ENCODE data around the gene METTL26. TPM values are rescaled to one million over a fixed set of nuclear protein-coding genes. Genes with fewer than 3 reads are reported as not detected.

METTL26 gene
- total and polyA plus RNA-seq, 4 donors: 26.3 to 69.1 (median 41.4) TPM

DNA sequence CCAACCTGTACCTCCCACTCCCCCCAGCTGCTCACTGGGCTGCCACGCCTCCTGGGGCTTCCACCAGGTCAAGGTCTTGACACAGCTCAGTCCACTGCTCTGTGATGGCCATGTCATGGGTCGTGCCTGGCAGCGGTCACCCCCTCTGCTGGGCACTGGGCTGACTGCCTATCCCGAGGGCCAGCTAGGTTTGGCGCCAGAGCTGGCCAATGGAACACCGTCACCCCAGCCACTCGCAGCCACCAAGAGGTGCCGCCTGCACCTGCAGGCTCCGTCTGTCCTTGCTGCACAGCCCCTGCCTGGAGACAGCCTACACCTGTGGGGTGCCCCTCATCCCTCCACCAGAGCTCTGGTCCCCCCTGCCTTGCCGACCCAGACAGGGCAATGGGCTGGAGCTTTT is 50.8 kb downstream of the METTL26 start:
- Histone ChIP-seq H3K36me3 (ENCODE audit: control insufficient read depth in 4 of 4, insufficient read depth in 3 of 4, low read depth in 1 of 4, low read length in 3 of 4) (no peaks in the 10 kb centered on the region), H3K9ac (ENCODE audit: low read depth in 1 of 2, low read length in 2 of 2) (no peak overlapping the region), H3K27me3 (ENCODE audit: control insufficient read depth in 4 of 4, insufficient read depth in 4 of 4, low read length in 3 of 4) (no peaks in the 10 kb centered on the region), H3K9me3 (ENCODE audit: control insufficient read depth in 4 of 4, low read length in 3 of 4) (no peaks in the 10 kb centered on the region), H3K4me1 (ENCODE audit: control insufficient read depth in 4 of 4, insufficient read depth in 4 of 4, low read length in 3 of 4) (peaks cover 14 to 50% (median 38%) of the 10 kb centered on the region in 4 donors), H3K27ac (ENCODE audit: low read depth in 1 of 2, low read length in 2 of 2) (no peak overlapping the region), H3K4me3 (ENCODE audit: low read depth in 1 of 3, low read length in 3 of 3) (no peak overlapping the region)
- peak; percentile 50 to 61 for TF ChIP-seq RXRA (IDR thresholded peaks at IDR 0.05)
- TF ChIP-seq RAD21 (IDR thresholded peaks at IDR 0.05): peak in 1 of 2 donors; percentile 54
- TF ChIP-seq YY1 (IDR thresholded peaks at IDR 0.05): no peak
- peak; percentile 61 to 76 for TF ChIP-seq HNF4A (conservative IDR thresholded peaks at IDR 0.05)
- no peak for TF ChIP-seq GABPA (IDR thresholded peaks at IDR 0.05 in 1 of 2, conservative IDR thresholded peaks at IDR 0.05 in 1 of 2)
- TF ChIP-seq, protein P1, sequence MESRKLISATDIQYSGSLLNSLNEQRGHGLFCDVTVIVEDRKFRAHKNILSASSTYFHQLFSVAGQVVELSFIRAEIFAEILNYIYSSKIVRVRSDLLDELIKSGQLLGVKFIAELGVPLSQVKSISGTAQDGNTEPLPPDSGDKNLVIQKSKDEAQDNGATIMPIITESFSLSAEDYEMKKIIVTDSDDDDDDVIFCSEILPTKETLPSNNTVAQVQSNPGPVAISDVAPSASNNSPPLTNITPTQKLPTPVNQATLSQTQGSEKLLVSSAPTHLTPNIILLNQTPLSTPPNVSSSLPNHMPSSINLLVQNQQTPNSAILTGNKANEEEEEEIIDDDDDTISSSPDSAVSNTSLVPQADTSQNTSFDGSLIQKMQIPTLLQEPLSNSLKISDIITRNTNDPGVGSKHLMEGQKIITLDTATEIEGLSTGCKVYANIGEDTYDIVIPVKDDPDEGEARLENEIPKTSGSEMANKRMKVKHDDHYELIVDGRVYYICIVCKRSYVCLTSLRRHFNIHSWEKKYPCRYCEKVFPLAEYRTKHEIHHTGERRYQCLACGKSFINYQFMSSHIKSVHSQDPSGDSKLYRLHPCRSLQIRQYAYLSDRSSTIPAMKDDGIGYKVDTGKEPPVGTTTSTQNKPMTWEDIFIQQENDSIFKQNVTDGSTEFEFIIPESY (IDR thresholded peaks at IDR 0.05): no peak
- TF ChIP-seq, protein P2, sequence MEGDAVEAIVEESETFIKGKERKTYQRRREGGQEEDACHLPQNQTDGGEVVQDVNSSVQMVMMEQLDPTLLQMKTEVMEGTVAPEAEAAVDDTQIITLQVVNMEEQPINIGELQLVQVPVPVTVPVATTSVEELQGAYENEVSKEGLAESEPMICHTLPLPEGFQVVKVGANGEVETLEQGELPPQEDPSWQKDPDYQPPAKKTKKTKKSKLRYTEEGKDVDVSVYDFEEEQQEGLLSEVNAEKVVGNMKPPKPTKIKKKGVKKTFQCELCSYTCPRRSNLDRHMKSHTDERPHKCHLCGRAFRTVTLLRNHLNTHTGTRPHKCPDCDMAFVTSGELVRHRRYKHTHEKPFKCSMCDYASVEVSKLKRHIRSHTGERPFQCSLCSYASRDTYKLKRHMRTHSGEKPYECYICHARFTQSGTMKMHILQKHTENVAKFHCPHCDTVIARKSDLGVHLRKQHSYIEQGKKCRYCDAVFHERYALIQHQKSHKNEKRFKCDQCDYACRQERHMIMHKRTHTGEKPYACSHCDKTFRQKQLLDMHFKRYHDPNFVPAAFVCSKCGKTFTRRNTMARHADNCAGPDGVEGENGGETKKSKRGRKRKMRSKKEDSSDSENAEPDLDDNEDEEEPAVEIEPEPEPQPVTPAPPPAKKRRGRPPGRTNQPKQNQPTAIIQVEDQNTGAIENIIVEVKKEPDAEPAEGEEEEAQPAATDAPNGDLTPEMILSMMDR (IDR thresholded peaks at IDR 0.05; ENCODE audit: low read depth, low read length, missing input control): peak; percentile 32
- no peak for TF ChIP-seq FOXA2 (IDR thresholded peaks at IDR 0.05)
- no peak for DNase-seq (ENCODE audit: low spot score)
- WGBS: 11% methylated on average over 10 of the region's 10 CpGs

Other genes with a start within 250 kb of the METTL26 start
- 10 to 100 TPM; 39.2 to 91.4 TPM for gene NME4, start 239.1 kb downstream of the METTL26 start, total RNA-seq
- gene NME4, start 239.1 kb downstream of the METTL26 start, polyA plus RNA-seq: 100 to 1,000 TPM in 1 of 2 donors, 10 to 100 TPM in 1; 76.4 to 118 TPM
- gene DECR2, start 234.4 kb downstream of the METTL26 start, total RNA-seq: 100 to 1,000 TPM in 1 of 2 donors, 10 to 100 TPM in 1; 42.2 to 119 TPM
- gene DECR2, start 234.4 kb downstream of the METTL26 start, polyA plus RNA-seq: 100 to 1,000 TPM; 133 to 210 TPM
- 10 to 100 TPM in 1 of 2 donors, 1 to 10 TPM in 1; 8.8 to 29.4 TPM for gene RAB11FIP3, start 210.7 kb downstream of the METTL26 start, total RNA-seq
- 10 to 100 TPM in 1 of 2 donors, 1 to 10 TPM in 1; 3.5 to 22.6 TPM for gene RAB11FIP3, start 210.7 kb downstream of the METTL26 start, polyA plus RNA-seq
- gene CAPN15, start 108.6 kb downstream of the METTL26 start, total RNA-seq: 10 to 100 TPM; 26.2 to 37.2 TPM
- 10 to 100 TPM in 1 of 2 donors, 1 to 10 TPM in 1; 5.9 to 17.0 TPM for gene CAPN15, start 108.6 kb downstream of the METTL26 start, polyA plus RNA-seq
- not detected for gene PRR35, start 75.9 kb downstream of the METTL26 start, total RNA-seq
- gene PRR35, start 75.9 kb downstream of the METTL26 start, polyA plus RNA-seq: not detected
- gene NHLRC4, start 69.3 kb downstream of the METTL26 start, total RNA-seq: 1 to 10 TPM in 1 of 2 donors, under 1 TPM in 1; 0.25 to 7.0 TPM
- under 1 TPM in 1 of 2 donors, not detected in 1; 0.17 TPM for gene NHLRC4, start 69.3 kb downstream of the METTL26 start, polyA plus RNA-seq
- gene PIGQ, start 66.3 kb downstream of the METTL26 start, total RNA-seq: 100 to 1,000 TPM in 1 of 2 donors, 10 to 100 TPM in 1; 16.8 to 144 TPM
- 10 to 100 TPM; 18.9 to 22.4 TPM for gene PIGQ, start 66.3 kb downstream of the METTL26 start, polyA plus RNA-seq
- 10 to 100 TPM in 1 of 2 donors, 1 to 10 TPM in 1; 7.7 to 11.0 TPM for gene RAB40C, start 46.2 kb downstream of the METTL26 start, total RNA-seq
- gene RAB40C, start 46.2 kb downstream of the METTL26 start, polyA plus RNA-seq: 10 to 100 TPM in 1 of 2 donors, 1 to 10 TPM in 1; 6.1 to 10.7 TPM
- gene WFIKKN1, start 5.3 kb downstream of the METTL26 start, total RNA-seq: 1 to 10 TPM in 1 of 2 donors, under 1 TPM in 1; 0.67 to 1.2 TPM
- gene WFIKKN1, start 5.3 kb downstream of the METTL26 start, polyA plus RNA-seq: under 1 TPM; 0.19 to 0.24 TPM
- 10 to 100 TPM; 16.3 to 45.5 TPM for gene MCRIP2, start 5.5 kb upstream of the METTL26 start, total RNA-seq
- 10 to 100 TPM; 77.4 to 97.3 TPM for gene MCRIP2, start 5.5 kb upstream of the METTL26 start, polyA plus RNA-seq
- gene WDR90, start 13.1 kb upstream of the METTL26 start, total RNA-seq: 10 to 100 TPM in 1 of 2 donors, 1 to 10 TPM in 1; 10.0 to 13.4 TPM
- gene WDR90, start 13.1 kb upstream of the METTL26 start, polyA plus RNA-seq: 1 to 10 TPM; 4.7 to 5.9 TPM
- 10 to 100 TPM; 20.8 to 31.0 TPM for gene RHOT2, start 31.8 kb upstream of the METTL26 start, total RNA-seq
- 10 to 100 TPM; 37.5 to 37.9 TPM for gene RHOT2, start 31.8 kb upstream of the METTL26 start, polyA plus RNA-seq
- under 1 TPM; 0.67 to 0.84 TPM for gene RHBDL1, start 39.4 kb upstream of the METTL26 start, total RNA-seq
- gene RHBDL1, start 39.4 kb upstream of the METTL26 start, polyA plus RNA-seq: under 1 TPM; 0.35 to 0.74 TPM
- 10 to 100 TPM; 32.4 to 38.2 TPM for gene STUB1, start 44.1 kb upstream of the METTL26 start, total RNA-seq
- gene STUB1, start 44.1 kb upstream of the METTL26 start, polyA plus RNA-seq: 10 to 100 TPM; 62.2 to 74.4 TPM
- 10 to 100 TPM; 21.2 to 35.8 TPM for gene JMJD8, start 48.0 kb upstream of the METTL26 start, total RNA-seq
- 10 to 100 TPM; 30.9 to 52.6 TPM for gene JMJD8, start 48.0 kb upstream of the METTL26 start, polyA plus RNA-seq
- gene WDR24, start 54.1 kb upstream of the METTL26 start, total RNA-seq: 1 to 10 TPM; 4.4 to 6.7 TPM
- 1 to 10 TPM; 4.2 to 8.0 TPM for gene WDR24, start 54.1 kb upstream of the METTL26 start, polyA plus RNA-seq
- gene FBXL16, start 69.5 kb upstream of the METTL26 start, total RNA-seq: under 1 TPM in 1 of 2 donors, not detected in 1; under 0.01 TPM
- under 1 TPM in 1 of 2 donors, not detected in 1; 0.14 TPM for gene FBXL16, start 69.5 kb upstream of the METTL26 start, polyA plus RNA-seq
- 1 to 10 TPM; 5.9 to 8.3 TPM for gene METRN, start 78.8 kb upstream of the METTL26 start, total RNA-seq
- gene METRN, start 78.8 kb upstream of the METTL26 start, polyA plus RNA-seq: 10 to 100 TPM in 1 of 2 donors, 1 to 10 TPM in 1; 4.6 to 22.9 TPM
- gene ANTKMT, start 84.8 kb upstream of the METTL26 start, total RNA-seq: 10 to 100 TPM; 14.0 to 17.6 TPM
- gene ANTKMT, start 84.8 kb upstream of the METTL26 start, polyA plus RNA-seq: 10 to 100 TPM; 21.8 to 29.7 TPM
- under 1 TPM; 0.08 to 0.28 TPM for gene CCDC78, start 90.1 kb upstream of the METTL26 start, total RNA-seq
- under 1 TPM in 1 of 2 donors, not detected in 1; 0.05 TPM for gene CCDC78, start 90.1 kb upstream of the METTL26 start, polyA plus RNA-seq
- 1 to 10 TPM in 1 of 2 donors, under 1 TPM in 1; 0.67 to 1.1 TPM for gene HAGHL, start 90.8 kb upstream of the METTL26 start, total RNA-seq
- under 1 TPM; 0.25 to 0.32 TPM for gene HAGHL, start 90.8 kb upstream of the METTL26 start, polyA plus RNA-seq
- gene CIAO3, start 104.7 kb upstream of the METTL26 start, total RNA-seq: 10 to 100 TPM; 16.9 to 24.3 TPM
- 10 to 100 TPM; 13.2 to 16.0 TPM for gene CIAO3, start 104.7 kb upstream of the METTL26 start, polyA plus RNA-seq
- under 1 TPM; 0.08 to 0.65 TPM for gene MSLN, start 124.4 kb upstream of the METTL26 start, total RNA-seq
- under 1 TPM in 1 of 2 donors, not detected in 1; 0.03 TPM for gene MSLN, start 124.4 kb upstream of the METTL26 start, polyA plus RNA-seq
- 1 to 10 TPM; 8.2 to 9.7 TPM for gene RPUSD1, start 152.1 kb upstream of the METTL26 start, total RNA-seq
- 10 to 100 TPM in 1 of 2 donors, 1 to 10 TPM in 1; 4.5 to 10.7 TPM for gene RPUSD1, start 152.1 kb upstream of the METTL26 start, polyA plus RNA-seq
- 10 to 100 TPM in 1 of 2 donors, 1 to 10 TPM in 1; 5.1 to 15.6 TPM for gene CHTF18, start 152.3 kb upstream of the METTL26 start, total RNA-seq
- gene CHTF18, start 152.3 kb upstream of the METTL26 start, polyA plus RNA-seq: 1 to 10 TPM; 1.7 to 2.6 TPM
- not detected for gene GNG13, start 164.4 kb upstream of the METTL26 start, total RNA-seq
- gene GNG13, start 164.4 kb upstream of the METTL26 start, polyA plus RNA-seq: not detected